Activated CD4-positive, alpha-beta T cell treated with anti-CD3 and anti-CD28 coated beads, Interleukin-10, Interleukin-2, amounts not matched to agents 100 ng/mL and 50 ng/mL, durations not matched to agents 16 hours and 8 hours (primary cell): ENCODE data around the gene ZNF407.

ENCODE experiments used
- DNase-seq: peaks from one replicate; pipeline ENCODE4 v3.0.0-alpha.2; 2020

ZNF407 gene

DNA sequence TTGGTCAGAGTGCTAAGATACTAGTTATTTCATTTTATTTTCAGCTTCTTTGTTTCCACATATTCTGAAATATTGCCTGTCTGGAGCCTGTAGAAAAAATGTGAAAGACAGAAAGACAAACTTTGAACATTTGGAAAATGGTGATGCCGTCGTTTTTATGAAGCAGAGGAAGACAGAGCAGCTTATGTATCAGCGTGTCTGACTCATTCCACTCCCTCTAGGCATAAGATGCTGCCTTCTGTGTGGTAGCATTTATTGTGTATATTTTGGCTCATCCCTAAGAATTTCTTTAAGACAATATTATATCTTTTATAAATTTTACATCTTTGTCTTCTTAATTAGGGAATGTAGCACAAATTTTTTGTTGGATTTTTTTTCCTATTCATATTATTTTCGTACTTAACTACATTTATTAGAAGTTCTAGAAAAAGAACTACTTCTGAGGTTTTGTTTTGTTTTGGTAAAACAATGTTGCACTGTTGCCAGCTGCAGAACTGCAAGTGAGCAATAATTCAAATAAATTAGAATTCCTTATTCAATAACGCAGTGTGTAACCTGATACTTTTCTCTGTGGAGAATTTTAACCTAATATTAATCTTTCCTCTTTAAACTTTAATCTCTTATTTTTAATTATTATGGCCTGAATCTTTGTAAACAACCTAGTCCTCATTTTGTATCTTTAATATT, 300.4 kb downstream of the ZNF407 start:
- DNase-seq: peak; percentile 19

DNA sequence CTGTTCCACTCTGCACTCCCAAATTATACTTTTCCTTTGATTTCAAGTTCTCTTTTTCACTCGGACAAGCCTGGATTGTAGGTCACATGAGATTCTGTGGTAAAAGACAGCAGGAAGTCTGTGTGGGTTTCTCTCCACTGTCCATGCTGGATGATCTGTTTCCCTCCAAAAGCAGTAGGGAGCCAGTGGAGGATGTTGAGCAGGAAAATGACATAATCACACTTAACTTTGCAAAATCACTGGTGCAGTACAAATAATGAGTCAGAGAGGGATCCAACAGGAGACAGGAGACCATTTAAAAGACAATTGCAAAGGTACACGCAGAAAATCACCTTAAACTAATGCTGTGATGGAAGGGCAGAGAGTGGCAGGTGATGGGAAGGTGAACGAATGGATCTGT, 301.3 kb downstream of the ZNF407 start:
- DNase-seq: no peak

DNA sequence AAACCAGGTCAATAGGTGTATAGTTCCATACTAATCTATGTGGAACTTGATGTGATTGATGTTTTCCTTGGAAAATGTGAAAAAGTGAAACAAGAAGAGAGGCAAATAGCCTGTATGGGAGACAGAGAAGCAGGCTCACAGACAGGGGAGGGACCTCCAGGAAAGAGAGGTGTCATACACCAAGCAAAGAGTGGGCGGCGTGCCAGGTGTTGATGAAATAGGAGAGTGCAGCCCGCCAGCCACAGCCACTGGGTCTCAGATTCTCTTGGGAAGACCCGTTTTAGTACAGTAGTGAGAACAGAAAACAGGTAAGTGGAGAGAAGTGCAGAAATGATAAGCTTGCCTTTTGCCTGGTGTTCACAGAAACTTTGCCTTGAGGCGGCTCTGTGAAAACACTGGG, 301.9 kb downstream of the ZNF407 start:
- no peak for DNase-seq

DNA sequence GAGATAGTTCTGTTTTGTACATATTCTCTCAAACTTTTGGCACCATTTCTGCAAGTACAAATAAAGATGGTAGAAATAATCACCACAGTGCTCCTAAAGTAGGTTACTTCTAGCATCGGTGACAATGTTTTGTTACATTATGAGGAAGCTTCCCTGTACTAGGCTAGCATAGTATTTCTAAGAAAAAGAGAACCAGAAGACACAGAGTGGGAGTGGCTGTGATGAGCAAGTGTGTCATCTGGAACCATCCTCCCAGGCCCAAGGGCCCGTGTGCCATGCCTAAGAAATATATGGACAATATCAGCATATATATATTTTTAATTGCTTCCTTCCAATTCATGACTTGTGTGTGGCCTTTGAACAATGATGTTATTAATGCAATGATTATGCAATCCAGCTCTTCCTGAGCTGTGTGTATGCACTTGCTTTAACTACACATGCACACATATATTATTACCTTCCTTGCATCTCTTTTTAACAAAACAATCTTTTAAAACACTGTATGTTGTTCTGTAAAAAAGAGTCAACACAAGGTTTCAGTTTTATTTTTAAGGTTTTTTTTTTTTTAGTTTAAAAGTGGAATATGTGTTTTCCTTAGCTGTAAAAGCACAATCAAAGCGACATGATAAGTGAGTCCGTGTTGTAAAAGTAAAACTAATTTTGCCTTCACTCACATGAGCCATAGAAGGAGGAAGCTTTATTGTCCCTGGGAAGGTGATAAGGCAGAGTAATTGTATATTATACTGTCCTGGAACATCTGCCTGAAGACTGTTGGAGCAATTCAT, 303.9 kb downstream of the ZNF407 start:
- peak; percentile 36 for DNase-seq

DNA sequence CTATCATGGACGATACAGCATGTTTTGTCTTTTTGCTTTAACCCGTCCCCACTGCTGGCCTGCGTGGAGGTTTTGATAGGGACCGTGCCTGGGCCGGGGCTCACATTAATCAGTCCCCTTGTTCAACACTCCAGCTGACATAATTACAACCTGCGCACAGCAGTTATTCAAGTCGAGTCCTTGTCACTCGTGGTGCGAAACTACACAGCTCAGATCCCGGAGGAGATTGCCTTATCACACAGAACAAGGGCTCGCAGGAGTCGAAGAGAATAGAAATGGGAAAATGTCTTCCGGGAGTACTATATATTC, 304.4 kb downstream of the ZNF407 start:
- DNase-seq: no peak

DNA sequence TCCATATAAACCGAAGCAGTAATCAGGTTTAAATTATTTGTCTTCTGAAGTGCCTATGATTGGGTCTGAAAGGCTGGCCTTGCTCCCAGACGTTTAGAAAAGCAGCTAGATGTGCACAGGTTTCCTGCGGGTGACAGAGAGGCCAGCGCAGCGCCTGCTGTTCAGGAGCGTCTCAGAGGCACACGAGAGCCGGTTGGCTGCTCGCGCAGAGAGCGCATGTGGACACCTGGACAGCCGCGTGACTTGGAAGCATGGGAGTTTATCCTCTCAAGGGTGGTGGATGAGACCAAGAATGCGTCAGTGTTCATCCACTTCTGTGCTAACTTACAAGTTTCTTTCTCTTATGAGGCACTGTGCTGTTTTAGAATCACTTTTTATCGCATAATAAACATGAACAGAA, 307.6 kb downstream of the ZNF407 start:
- no peak for DNase-seq

DNA sequence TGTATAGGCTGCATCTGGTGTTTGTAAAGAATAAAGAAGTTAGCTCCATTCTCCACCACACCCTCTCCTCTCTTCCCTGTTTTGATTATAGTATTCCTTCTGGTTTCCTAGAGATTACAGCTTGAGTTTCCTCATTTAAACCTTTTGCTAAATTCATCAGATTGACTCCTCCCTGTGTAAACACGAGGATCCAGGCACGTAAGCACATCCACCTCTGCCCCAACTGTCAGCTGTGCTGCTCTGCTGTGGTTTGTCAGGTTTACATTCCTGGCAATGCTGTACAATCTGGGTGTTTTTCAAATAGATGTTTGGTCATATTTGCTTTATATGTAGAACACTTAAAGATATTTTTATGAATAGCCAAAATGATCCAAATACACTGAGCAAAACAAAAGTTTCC, 308.5 kb downstream of the ZNF407 start:
- no peak for DNase-seq

DNA sequence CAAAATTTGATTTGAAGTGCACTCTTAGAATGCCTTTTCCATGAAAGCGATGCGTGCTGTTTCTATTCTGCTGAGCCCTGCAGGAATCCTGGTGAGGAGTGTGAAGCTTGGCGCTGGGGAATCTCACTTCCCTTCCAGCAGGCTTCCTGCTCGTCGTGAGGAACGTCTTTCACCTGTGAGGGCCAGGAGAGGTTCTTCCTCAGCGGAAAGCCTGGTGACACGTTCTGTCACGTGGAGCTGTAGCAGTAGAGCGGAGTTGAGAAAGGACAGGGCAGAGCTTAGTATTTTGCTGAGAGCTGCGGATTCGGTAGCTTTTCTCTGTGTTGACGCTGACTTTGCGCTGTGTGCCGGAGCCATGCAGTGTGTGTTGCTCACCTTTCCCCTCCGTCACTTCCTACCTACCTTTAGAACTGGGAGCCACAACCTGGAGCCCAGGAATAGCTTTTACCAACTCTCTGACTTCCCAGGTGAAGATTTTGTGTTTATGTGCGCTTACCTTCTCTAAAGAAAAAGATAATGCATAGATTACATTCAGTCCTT, 316.5 kb downstream of the ZNF407 start:
- no peak for DNase-seq

DNA sequence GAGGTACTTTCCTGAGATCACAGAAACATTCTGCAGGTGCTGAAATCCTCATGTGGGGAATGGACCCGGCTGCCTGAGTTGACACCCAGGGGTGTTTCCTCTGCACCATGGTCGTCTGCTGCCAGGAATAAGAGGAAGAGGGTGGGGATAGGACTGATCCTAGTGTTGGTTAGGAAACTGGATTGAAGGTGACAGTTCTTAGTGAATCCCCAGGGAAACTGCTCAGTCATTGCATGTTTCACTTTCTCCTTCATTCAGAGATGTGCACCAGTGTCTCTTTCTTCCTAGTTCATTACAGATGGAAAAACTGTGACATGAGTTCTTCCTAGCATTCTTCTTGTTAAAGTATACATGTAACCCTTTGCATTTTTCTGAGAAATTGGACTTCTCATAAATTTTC, 317.0 kb downstream of the ZNF407 start:
- no peak for DNase-seq

DNA sequence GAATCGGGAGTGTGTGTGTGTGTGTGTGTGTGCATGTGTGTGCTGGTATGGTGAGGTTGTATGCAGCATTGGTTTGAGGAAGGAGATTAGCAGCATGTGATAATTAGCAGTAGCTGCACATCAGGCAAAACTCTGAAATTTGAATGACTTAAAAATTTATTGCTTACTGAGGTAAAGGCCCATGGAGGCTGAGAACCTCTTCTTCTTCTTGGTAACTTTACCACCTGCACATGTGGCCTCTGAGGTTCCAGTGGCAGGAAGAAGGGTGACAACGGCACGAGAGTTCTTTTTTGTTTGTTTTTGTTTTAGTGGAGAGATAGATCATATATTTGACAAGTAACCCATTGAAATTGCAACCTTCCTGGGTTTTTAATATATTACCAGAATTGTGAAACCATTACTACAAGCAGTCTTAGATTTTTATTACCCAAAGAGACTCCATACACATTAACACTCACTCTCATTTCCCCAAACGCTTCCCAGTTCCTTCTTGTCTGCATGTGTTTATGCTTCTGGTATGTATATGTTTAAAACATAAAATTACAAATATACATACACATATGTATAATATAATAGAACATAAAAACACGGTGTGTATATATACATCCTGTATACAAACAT, 319.2 kb downstream of the ZNF407 start:
- no peak for DNase-seq

DNA sequence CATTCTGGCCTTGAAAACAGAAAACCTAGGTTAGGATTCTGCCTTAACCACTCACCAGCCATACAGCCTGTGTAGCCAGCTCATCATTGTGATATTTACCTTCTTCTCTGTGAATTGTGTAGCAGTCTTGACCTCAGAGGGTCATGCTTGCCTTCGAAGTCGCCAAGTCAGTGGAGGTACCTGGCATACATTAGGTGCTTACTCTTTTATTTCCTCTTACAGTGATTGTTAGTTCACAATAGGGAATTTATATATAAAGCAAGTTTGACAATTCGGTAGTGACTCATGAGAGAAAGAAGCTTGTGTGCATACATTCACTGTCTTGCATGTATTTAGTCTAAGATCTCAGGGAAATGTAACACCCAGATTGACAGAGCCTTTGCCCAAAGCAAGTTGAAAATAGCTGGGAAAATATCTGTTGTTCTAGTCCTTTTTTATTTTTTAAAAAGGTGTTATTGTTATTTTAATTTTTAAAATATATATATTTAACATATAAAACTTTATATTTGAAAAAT, 320.7 kb downstream of the ZNF407 start:
- DNase-seq: no peak

DNA sequence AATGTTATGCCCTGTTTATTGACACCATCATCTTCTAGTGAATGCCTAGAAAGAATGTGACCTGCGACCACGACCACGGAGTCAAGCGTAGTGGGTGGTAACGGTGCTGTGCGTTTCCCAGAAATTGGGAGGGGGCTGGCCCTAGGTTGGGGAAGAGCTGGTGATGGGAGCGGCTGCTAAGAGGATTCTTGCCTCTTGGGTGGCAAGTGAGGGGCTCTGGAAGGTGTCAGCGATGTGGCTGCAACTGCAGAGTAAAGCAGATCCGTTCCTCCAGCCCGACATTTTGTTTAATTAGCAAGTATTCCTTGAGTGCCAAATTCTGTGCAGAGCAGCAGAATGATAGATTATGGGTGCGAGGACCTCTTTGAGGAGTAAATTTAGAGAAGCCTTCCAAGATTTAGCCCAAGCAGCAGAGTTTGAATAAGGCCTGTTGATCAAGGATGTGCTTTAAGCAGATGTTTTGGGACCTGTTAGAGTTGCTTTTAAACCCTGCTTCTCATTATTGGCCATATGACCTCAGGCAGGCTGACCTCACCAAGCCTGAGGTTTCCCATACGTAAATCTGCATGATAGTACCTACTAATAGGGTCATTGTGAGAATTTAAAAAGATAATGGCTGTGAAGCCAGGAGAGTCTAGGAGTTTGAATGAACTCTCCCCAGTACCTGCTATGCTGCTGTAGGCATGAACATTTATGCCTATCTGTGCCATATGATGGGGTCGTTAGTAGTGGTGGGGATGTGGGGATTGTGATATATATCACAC, 323.6 kb downstream of the ZNF407 start:
- DNase-seq: no peak

DNA sequence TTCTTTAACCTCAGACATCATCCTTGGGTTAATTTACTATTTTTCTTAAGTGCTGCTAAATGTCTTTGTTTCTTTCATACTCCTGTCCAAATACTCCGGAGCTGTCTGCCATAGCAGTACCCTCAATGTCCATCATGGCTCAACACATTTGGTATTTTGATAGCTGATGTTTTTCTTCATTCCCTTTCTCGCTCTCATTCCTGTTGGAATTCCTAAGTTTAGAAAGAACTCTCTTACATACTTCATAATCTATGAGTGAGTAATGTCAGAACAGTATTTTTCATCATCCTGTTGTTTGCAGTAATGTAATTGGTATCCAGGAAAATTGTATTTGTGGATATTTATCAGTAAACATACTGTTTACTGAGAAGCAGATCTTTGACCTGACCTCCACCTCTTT, 328.4 kb downstream of the ZNF407 start:
- DNase-seq: no peak

DNA sequence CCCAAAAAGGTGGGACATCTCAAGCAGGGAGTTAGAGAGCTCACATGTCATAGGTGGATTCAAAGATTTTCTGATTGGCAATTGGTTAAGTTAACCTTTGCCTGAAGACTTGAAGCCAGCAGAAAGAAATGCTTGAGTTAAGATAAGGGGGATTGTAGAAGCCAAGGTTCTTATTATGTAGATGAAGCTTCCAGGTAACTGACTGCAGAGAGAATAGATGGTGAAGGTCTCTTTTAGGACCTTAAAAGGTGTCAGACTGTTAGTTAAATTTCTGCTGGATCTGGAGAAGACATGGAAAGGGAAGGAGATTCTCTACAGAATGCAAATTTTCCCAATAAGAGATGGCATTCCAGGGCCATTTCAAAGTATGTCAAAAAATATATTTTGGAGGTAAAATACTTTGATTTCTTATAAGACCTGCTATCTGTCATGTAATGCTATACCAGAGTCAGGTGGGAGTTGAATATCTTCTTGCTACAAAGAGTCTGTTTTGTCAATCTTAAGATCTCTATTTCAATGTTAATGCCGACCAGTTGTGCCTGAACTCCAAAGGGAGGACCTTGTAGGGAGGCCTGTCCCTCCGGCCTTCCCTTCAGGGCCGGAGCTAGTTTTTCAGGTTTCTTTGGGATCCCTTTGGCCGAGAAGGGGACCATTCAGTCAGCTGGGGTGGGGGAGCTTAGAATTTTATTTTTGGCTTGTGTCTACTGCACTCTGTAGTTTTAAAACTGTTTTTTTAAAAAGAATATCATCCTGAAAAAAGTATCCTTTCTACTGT, 330.7 kb downstream of the ZNF407 start:
- no peak for DNase-seq

DNA sequence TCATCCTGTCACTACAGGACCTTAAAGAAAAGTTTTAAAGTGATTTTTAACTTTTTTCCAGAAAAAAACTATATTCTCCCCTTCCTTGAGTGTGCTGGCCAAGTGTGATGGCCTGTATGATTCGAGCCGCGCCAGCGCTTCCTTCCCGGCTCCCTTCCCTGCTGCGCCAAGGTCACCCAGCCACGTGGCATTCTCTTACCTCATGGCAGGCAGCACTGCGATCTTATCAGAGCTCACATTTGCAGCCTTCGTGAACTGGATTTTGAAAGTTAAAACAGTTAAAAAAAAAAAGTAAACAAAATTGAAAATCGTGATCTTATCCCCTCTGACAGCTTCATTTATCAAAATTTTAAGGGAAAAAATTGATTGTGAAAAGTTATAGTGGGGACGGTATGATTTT, 331.4 kb downstream of the ZNF407 start:
- no peak for DNase-seq

DNA sequence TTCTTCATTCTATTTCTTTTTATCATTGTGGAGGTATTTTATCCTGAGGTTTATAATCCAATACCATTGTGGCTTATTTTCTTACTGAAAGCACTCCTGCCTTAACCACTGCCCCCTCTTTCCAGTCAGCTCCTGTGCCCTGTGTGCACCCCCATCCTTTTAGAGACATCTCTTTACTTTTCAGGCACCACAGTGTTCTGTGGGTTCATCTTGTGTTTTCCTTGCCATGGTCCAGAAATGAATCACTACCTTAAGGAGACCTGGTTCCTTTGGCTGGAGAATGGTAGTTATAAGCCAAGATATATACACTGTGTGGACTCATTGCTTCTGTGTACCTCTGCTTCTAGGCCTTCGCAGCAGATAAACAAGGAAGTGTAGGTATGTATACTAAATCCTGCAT, 332.9 kb downstream of the ZNF407 start:
- DNase-seq: no peak

DNA sequence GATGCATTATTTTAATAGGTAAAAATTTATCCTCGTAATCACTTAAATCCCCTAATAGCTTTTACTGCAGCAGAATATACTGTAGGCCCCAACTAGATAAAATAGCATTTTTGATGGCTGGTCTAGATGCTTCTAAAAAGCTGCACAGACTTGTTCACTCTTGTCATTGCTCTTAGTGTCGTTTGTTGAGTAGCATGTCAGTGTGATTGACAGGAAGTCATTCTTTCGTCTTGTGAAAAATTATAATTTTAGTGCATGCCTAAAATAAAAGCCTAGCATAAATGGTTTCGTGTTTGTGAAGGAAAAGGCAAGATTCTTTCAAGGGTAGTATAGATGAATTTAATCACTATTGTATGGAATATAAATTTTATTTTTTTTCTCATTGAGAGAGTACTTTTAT, 336.3 kb downstream of the ZNF407 start:
- no peak for DNase-seq

DNA sequence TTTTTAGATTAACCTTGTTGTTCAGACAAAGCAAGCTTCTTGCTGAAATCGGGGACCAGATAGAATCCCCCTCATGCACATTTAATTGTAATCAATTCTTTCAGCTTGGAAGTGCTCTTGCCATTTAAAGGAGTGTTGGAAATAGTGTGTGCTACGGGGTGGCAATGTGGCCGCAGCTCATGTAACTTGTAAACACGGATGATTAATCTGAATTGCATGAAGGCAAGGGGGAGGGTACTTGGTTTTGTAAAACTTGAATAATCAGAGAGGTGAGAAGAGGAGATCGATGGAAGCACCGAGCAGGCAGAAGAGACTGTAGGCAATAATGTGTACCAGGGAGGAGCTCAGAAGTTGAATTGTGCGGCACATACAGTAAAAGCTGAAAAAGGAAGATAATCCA, 337.8 kb downstream of the ZNF407 start:
- DNase-seq: no peak

DNA sequence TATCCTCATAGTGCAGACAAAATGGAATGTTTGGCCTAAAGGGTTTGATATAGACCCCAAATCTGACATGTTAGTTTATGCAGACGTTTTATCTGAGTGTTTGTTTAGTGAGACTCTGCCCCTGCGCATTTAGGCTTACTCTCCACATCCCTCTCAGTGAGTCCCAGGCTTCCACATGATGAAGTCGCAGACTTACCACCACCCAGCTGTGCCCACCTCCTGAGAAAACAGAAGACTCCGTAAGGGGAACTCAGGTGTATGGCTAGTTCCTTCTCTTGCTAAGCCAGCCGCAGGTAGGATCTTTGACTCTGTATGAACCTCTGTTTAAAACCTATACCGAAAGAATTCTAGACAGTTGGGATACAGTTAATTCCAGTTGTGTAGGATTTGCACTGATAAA, 338.7 kb downstream of the ZNF407 start:
- DNase-seq: no peak

DNA sequence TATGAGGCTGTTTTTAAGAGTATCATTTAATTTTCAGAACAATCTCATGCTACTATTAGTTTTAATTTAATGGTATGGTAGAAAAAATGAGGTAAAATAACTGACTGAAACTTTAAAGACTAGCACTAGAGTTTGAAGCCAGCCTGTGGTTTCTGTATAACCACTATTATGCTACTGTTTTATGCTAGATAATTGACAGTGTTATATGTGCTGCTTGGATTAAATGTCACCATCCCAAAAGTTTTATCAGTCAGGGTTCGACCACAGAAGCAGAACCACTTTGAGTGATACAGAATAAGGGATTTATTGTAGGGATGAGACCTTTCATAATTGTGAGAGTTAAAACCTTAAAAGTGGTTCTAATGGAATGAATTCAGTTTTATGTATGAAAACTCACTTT, 339.6 kb downstream of the ZNF407 start:
- DNase-seq: no peak

DNA sequence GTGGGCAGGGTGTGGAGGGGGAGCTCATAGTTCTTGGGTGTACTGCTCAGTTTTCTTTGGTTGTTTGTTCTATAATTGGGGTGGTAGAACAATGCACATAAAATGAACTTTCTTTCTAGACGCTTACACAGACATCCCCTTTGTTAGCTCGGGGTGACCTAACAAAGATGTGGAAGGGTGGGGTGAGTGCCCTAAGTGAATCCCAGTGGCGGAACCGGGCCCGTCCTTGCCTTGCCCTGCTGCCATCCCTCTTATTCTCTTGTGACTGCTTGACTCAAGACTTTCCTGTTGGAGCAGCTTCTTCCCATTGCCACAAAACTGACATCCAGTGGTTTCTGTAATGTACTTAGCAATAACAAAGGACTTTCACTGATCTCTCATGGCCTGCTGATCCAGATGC, 343.2 kb downstream of the ZNF407 start:
- DNase-seq: no peak

DNA sequence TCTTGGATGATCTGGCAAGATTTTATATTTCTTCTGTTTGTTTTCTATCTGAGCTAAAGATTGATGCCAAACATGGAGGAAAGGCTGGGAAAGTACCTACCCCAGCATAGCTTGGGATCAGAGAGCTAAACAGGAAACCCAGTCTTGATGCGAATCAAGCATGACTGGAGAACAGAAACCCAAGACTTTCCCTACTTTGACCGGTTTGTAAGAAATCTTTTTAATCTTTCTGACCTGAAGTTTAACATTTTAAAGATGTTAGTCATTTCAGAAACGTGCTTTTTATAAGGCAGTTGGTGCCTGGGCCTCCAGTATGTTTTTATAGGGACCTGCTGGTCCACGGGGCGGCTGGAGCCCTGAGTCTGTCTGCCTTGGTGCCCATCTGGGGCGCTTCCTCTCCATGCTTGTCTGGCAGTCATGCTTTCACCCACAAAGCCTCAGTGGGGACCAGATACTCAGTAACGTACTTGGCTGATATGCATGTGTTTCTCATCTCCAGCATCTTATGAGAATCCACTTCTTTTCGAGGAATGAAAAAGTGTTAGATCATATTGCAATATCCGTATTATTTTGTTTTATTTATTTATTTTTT, 344.7 kb downstream of the ZNF407 start:
- peak; percentile 57 for DNase-seq
